Gastroesophageal sphincter (tissue), 3 donors: ENCODE measurements around the gene ODAD3.

Experiments used
- CTCF ChIP-seq, 4 experiments: fragments of 200-600 bp in 2 of 4; fragments of 450-650 bp in 2 of 4; sonication (generic) in 1 of 4; IDR thresholded peaks; one replicate each; pipeline ENCODE4 v1.5.1; 2017 to 2019; ENCODE audit warnings: antibody characterized with exemption in 4 of 4, mild to moderate bottlenecking in 2 of 4, moderate library complexity in 2 of 4
- POLR2A ChIP-seq, 2 donors: fragments of 450-650 bp; IDR thresholded peaks; one replicate each; pipeline ENCODE4 v1.6.1; 2017; ENCODE audit warnings: antibody characterized with exemption in 2 of 2, mild to moderate bottlenecking in 2 of 2, moderate library complexity in 1 of 2
- POLR2AphosphoS5 ChIP-seq: sonication (generic); formaldehyde crosslinking; IDR thresholded peaks from one replicate; pipeline ENCODE4 v1.6.1; 2017; ENCODE audit warnings: antibody characterized with exemption

DNA sequence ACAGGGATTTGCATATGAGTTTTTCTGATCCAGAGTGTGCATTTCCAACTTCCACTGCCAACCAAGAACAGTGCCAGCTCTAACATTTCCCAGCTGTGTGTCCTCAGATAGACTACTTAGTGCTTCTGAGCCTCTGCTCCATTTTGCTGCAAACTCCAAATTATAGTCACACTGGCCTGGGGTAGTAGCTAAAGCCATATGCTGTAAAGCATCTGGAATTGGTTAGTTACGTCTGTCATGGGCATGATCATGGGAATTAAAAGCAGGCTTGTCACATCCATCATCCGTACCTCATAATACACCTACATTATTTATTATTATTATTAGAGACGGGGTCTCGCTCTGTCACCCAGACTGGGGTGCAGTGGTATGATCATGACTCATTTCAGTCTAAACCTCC, 38.8 kb upstream of the ODAD3 start:
- TF ChIP-seq POLR2A (IDR thresholded peaks at IDR 0.05) (no peak), CTCF (IDR thresholded peaks at IDR 0.05) (no peak), POLR2AphosphoS5 (no peak)
